ENCODE measurements around the gene NT5M. TPM values are rescaled to one million over a fixed set of nuclear protein-coding genes. Genes with fewer than 3 reads are reported as not detected.
A peak's percentile ranks its signal among the peaks of the same experiment; 100 is the strongest.
"Not testable (repeated sequence)": the region's sequence is repeated elsewhere in the genome, so short reads cannot be mapped to it uniquely, and the experiment has no call there.

The NT5M gene
- polyA plus RNA-seq, 3 donors, result 0.23 to 0.57 (median 0.25) TPM

DNA sequence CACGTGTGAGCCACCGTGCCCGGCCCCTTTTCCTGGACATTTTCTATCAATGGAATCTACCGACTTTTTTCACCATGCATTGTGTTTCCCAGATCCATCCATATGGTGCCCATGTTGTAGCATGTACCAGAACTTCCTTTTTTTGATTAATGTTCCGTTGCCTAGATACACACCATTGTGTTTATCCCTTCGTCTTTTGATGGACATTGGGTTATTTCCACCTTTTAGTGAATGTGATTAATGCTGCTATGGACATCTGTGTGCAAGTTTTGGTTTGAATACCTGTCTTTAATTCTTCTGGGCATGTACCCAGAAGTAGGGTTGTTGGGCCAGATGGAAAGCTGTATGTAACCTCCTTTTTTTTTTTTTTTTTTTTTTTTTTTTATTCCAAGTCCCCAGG lies 79.8 kb downstream of the NT5M start:
- 36% methylated on average over 5 of the region's 6 CpGs for WGBS (ENCODE audit: insufficient coverage)

DNA sequence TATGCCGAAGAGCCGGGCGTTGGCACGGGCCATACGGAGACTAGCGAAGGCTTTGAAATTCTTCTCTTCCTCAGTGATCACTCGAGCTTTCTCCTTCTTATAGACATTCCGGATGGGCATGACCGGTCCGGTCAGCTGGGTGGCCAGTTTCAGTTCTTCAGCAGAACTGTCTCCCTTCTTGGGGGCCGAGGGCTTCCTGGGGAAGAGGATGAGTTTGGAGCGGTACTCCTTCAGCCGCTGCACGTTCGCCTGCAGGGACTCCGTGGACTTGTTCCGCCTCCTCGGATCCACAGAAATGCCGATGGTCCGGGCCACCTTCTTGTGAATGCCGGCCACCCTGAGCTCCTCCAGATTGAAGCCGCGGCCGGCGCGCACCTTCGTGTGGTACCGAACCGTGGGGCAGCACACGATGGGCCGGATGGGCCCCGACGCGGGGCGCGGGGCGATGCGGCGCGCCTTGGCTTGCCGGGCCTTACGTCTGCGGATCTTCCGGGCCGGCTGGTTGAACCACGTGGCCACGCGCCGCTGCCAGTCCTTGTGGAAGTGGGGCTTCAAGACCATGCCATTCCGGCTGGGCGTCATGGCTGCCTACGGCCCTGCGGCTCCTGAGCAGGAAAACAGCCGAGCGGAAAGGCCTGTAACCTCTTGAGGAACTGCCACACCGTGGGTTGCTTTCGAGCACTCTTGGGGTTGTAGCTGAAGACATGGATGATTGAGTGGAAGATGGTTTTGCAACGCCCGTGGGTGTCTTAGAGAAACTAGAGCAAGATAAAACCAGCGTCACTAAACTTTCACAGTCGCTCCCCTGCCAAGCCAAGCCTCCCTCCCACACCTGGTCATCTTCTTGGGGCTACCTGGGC lies 80.5 kb downstream of the NT5M start:
- H3K9me3 ChIP-seq (replicated peaks in 1 of 2; ENCODE audit: control insufficient read depth in 1 of 2, insufficient read depth in 1 of 2, low read length in 2 of 2); H3K4me2 ChIP-seq (replicated peaks; ENCODE audit: extremely low read depth, low read length, poor library complexity, severe bottlenecking); H3K27me3 Mint-ChIP-seq (ENCODE audit: low read depth in 3 of 3); H3K36me3 Mint-ChIP-seq; H2AFZ ChIP-seq (ENCODE audit: insufficient read depth, low read depth, low read length, poor library complexity, severe bottlenecking); H3K36me3 ChIP-seq (replicated peaks in 1 of 2; ENCODE audit: control insufficient read depth in 1 of 2, insufficient read depth in 2 of 2, low read length in 2 of 2); H3K4me3 ChIP-seq (replicated peaks in 1 of 3; ENCODE audit: low read depth in 2 of 3, low read length in 3 of 3); H3K9me3 Mint-ChIP-seq; H3K27ac ChIP-seq (ENCODE audit: low read depth in 1 of 2, low read length in 2 of 2); H4K20me1 ChIP-seq (ENCODE audit: insufficient read depth, low read length); H3K9ac ChIP-seq (ENCODE audit: insufficient read depth, low read length, poor library complexity, severe bottlenecking); DNase-seq; H3K4me1 ChIP-seq (ENCODE audit: control insufficient read depth in 1 of 2, insufficient read depth in 2 of 2, low read length in 2 of 2); H3K27me3 ChIP-seq (ENCODE audit: control insufficient read depth in 2 of 2, insufficient read depth in 2 of 2, low read length in 2 of 2); H3K79me2 ChIP-seq (ENCODE audit: insufficient read depth, low read length); intact Hi-C loops (cut with micrococcal nuclease); H3K4me1 Mint-ChIP-seq: not testable (repeated sequence)
- Mint-ChIP-seq H3K27ac (peak overlapping the region in 2 of 7 donors; percentile 33 to 63), H3K4me3 (peak overlapping the region in 1 of 2 donors; percentile 35)
- WGBS (ENCODE audit: insufficient coverage), result 96% methylated on average over 42 of the region's 61 CpGs

More for the DNA sequence above, 79.8 kb downstream of the NT5M start:
- DNase-seq, result peak in 2 of 3 donors; percentile 1 to 28
- H3K27ac ChIP-seq (ENCODE audit: low read depth in 1 of 2, low read length in 2 of 2), result no peak overlapping the region
- no peaks in the 10 kb centered on the region for H3K36me3 ChIP-seq (replicated peaks in 1 of 2; ENCODE audit: control insufficient read depth in 1 of 2, insufficient read depth in 2 of 2, low read length in 2 of 2)
- no peaks in the 10 kb centered on the region for H3K9me3 ChIP-seq (replicated peaks in 1 of 2; ENCODE audit: control insufficient read depth in 1 of 2, insufficient read depth in 1 of 2, low read length in 2 of 2)
- no peaks in the 10 kb centered on the region for H3K4me1 Mint-ChIP-seq
- peaks cover 6 to 10% (median 6%) of the 10 kb centered on the region in 3 donors for H3K27me3 Mint-ChIP-seq (ENCODE audit: low read depth in 3 of 3)
- H3K4me3 Mint-ChIP-seq, result no peak overlapping the region
- no peak overlapping the region for H3K4me3 ChIP-seq (replicated peaks in 1 of 3; ENCODE audit: low read depth in 2 of 3, low read length in 3 of 3)
- H3K27ac Mint-ChIP-seq, result peak overlapping the region in 1 of 7 donors; percentile 12
- no peaks in the 10 kb centered on the region for H4K20me1 ChIP-seq (ENCODE audit: insufficient read depth, low read length)
- no peak overlapping the region for H3K4me2 ChIP-seq (replicated peaks; ENCODE audit: extremely low read depth, low read length, poor library complexity, severe bottlenecking)
- H3K9ac ChIP-seq (ENCODE audit: insufficient read depth, low read length, poor library complexity, severe bottlenecking), result no peak overlapping the region
- H3K36me3 Mint-ChIP-seq, result no peaks in the 10 kb centered on the region
- no peaks in the 10 kb centered on the region for H3K27me3 ChIP-seq (ENCODE audit: control insufficient read depth in 2 of 2, insufficient read depth in 2 of 2, low read length in 2 of 2)
- no peaks in the 10 kb centered on the region for H3K9me3 Mint-ChIP-seq
- intact Hi-C loops (cut with micrococcal nuclease), result no loop called here
- H3K79me2 ChIP-seq (ENCODE audit: insufficient read depth, low read length), result no peaks in the 10 kb centered on the region
- H2AFZ ChIP-seq (ENCODE audit: insufficient read depth, low read depth, low read length, poor library complexity, severe bottlenecking), result no peak overlapping the region
- TF ChIP-seq, protein P1, sequence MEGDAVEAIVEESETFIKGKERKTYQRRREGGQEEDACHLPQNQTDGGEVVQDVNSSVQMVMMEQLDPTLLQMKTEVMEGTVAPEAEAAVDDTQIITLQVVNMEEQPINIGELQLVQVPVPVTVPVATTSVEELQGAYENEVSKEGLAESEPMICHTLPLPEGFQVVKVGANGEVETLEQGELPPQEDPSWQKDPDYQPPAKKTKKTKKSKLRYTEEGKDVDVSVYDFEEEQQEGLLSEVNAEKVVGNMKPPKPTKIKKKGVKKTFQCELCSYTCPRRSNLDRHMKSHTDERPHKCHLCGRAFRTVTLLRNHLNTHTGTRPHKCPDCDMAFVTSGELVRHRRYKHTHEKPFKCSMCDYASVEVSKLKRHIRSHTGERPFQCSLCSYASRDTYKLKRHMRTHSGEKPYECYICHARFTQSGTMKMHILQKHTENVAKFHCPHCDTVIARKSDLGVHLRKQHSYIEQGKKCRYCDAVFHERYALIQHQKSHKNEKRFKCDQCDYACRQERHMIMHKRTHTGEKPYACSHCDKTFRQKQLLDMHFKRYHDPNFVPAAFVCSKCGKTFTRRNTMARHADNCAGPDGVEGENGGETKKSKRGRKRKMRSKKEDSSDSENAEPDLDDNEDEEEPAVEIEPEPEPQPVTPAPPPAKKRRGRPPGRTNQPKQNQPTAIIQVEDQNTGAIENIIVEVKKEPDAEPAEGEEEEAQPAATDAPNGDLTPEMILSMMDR (IDR thresholded peaks at IDR 0.05), result no peak
- no peaks in the 10 kb centered on the region for H3K4me1 ChIP-seq (ENCODE audit: control insufficient read depth in 1 of 2, insufficient read depth in 2 of 2, low read length in 2 of 2)
